ENCODE results near the gene AHNAK.

The AHNAK gene

DNA sequence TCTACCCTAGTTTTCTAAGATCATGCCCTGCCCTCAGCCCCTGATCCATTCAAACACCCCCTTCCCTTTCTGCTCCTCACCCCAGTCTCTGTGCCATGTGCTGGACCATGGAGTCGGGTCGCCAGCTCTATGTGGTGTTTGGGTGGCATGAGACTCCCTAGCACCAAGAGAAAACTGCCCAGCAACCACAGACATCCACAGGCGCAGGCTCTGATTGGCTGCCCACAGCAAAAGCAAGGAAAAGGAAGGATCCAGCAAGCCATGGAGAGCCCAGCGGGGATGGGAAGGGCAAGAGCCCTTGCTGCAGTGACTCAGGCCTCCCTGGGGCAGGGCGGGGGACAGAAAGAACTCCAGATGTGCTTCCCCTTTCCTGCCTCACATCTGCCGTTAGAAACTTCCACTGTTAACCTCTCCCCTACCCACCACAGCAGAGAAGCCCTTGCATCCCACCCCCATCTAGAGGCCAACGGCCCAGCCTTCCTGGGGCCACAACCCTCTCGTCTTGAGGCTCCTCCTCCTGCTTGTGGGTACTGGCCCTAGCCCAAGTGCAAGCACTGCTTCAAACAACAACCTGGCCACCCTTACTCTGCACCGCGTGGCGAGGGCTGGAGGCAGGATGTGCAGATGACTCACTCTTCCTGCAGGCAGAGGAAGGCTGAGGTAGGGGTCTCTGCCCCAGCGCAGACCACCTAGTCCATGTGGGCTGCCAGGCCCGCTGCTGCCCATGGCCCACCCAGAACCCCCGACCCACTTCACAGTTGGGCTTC is 9.7 kb upstream of the AHNAK start:
- no peaks in the 10 kb centered on the region for H3K9me2 ChIP-seq (replicated peaks; ENCODE audit: insufficient read depth, low read length)
- peak overlapping the region; percentile 23; the same call in 1 of the 2 replicates for H3K9ac ChIP-seq (ENCODE audit: low read length)
- H3K9me3 ChIP-seq (ENCODE audit: insufficient read depth, low read length) = no peaks in the 10 kb centered on the region
- no peak overlapping the region for H2AFZ ChIP-seq (ENCODE audit: low read depth, low read length, severe bottlenecking)
- H3K27me3 ChIP-seq (ENCODE audit: low read length) = no peaks in the 10 kb centered on the region
- peaks cover 2% of the 10 kb centered on the region; the same call in 1 of the 2 replicates for H3K36me3 ChIP-seq (ENCODE audit: low read length)
- H3F3A ChIP-seq (ENCODE audit: insufficient read depth) = peaks cover 33% of the 10 kb centered on the region
- peak overlapping the region; percentile 16 for H3K4me2 ChIP-seq (ENCODE audit: low read depth, low read length, poor library complexity, severe bottlenecking)
- no peaks in the 10 kb centered on the region for H3K79me2 ChIP-seq (ENCODE audit: insufficient read depth, low read length)
- H4K20me1 ChIP-seq (ENCODE audit: low read depth, low read length) = no peaks in the 10 kb centered on the region
- TF ChIP-seq EZH2phosphoT487 (conservative IDR thresholded peaks at IDR 0.05; ENCODE audit: low read length) (no peak), CTCF (IDR thresholded peaks at IDR 0.05; ENCODE audit: insufficient read depth, low read length, poor library complexity, severe bottlenecking) (no peak)
- no peak overlapping the region for H3K4me3 ChIP-seq (ENCODE audit: insufficient read depth, low read length, poor library complexity, severe bottlenecking)
- H3K27ac ChIP-seq (ENCODE audit: low read depth, low read length) = peak overlapping the region; percentile 62

DNA sequence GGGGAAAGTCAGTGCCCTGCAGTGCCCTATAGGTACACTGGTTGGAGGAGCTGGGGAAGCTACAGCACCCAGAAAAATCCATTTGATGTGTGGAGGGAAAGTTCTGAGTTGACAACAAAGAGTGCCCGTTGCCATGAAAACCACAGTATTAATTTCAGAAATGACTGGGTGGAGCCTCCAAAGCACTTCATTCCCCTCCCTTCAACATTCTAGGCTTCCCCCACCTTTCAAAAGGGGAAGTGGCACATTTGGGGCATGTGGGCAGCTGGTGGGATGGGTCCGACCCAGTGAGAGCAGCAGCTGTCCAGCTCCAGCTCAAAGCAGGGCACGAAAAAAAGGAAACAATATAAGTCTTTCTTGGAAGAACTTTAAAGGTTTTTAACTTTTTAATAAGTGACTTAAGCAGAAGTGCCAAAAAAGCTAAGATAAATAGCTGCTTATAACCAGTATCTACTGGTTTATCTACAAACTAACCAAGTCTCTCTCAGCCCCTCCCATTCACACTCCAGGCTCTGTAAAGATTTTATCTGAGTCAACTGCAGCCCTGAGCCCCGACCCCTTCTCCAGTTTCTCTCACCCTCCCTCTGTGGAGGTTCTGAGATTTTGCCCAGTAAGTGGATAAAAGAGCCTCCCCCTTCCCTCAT is 9.0 kb upstream of the AHNAK start:
- Histone ChIP-seq H3K36me3 (ENCODE audit: low read length) (peaks cover 2% of the 10 kb centered on the region; the same call in 1 of the 2 replicates), H4K20me1 (ENCODE audit: low read depth, low read length) (no peaks in the 10 kb centered on the region), H3K9me3 (ENCODE audit: insufficient read depth, low read length) (no peaks in the 10 kb centered on the region), H3K27me3 (ENCODE audit: low read length) (no peaks in the 10 kb centered on the region), H3K4me2 (ENCODE audit: low read depth, low read length, poor library complexity, severe bottlenecking) (peak overlapping the region; percentile 16), H3K9ac (ENCODE audit: low read length) (peak overlapping the region; percentile 23; the same call in 1 of the 2 replicates), H3K4me3 (ENCODE audit: insufficient read depth, low read length, poor library complexity, severe bottlenecking) (no peak overlapping the region), H3K79me2 (ENCODE audit: insufficient read depth, low read length) (no peaks in the 10 kb centered on the region), H2AFZ (ENCODE audit: low read depth, low read length, severe bottlenecking) (no peak overlapping the region), H3F3A (ENCODE audit: insufficient read depth) (peaks cover 33% of the 10 kb centered on the region), H3K27ac (ENCODE audit: low read depth, low read length) (peak overlapping the region; percentile 62), H3K9me2 (replicated peaks; ENCODE audit: insufficient read depth, low read length) (no peaks in the 10 kb centered on the region)
- no peak for TF ChIP-seq CTCF (IDR thresholded peaks at IDR 0.05; ENCODE audit: insufficient read depth, low read length, poor library complexity, severe bottlenecking)
- TF ChIP-seq EZH2phosphoT487 (conservative IDR thresholded peaks at IDR 0.05; ENCODE audit: low read length) = no peak

GRCh38 chr11:62554387-62555167 is 8.0 kb upstream of the AHNAK start:
- Histone ChIP-seq H3F3A (ENCODE audit: insufficient read depth) (peaks cover 33% of the 10 kb centered on the region), H3K9me3 (ENCODE audit: insufficient read depth, low read length) (no peaks in the 10 kb centered on the region), H3K27me3 (ENCODE audit: low read length) (no peaks in the 10 kb centered on the region), H3K27ac (ENCODE audit: low read depth, low read length) (no peak overlapping the region), H3K9me2 (replicated peaks; ENCODE audit: insufficient read depth, low read length) (no peaks in the 10 kb centered on the region), H4K20me1 (ENCODE audit: low read depth, low read length) (no peaks in the 10 kb centered on the region), H3K9ac (ENCODE audit: low read length) (no peak overlapping the region), H2AFZ (ENCODE audit: low read depth, low read length, severe bottlenecking) (no peak overlapping the region), H3K4me2 (ENCODE audit: low read depth, low read length, poor library complexity, severe bottlenecking) (no peak overlapping the region), H3K79me2 (ENCODE audit: insufficient read depth, low read length) (no peaks in the 10 kb centered on the region), H3K36me3 (ENCODE audit: low read length) (peaks cover 2% of the 10 kb centered on the region; the same call in 1 of the 2 replicates), H3K4me3 (ENCODE audit: insufficient read depth, low read length, poor library complexity, severe bottlenecking) (no peak overlapping the region)
- TF ChIP-seq EZH2phosphoT487 (conservative IDR thresholded peaks at IDR 0.05; ENCODE audit: low read length) = no peak
- no peak for TF ChIP-seq CTCF (IDR thresholded peaks at IDR 0.05; ENCODE audit: insufficient read depth, low read length, poor library complexity, severe bottlenecking)
